Islet of Langerhans (tissue), 1 donor: ENCODE measurements around the gene SUSD6.
A peak's percentile ranks its signal among the peaks of the same experiment; 100 is the strongest.
"Not testable (repeated sequence)": the region's sequence is repeated elsewhere in the genome, so short reads cannot be mapped to it uniquely, and the experiment has no call there.

ENCODE experiments used
- FAIRE-seq: peaks from one replicate; lab custom pipeline; 2011; peaks lifted over from hg19 to GRCh38; lab: Jason Lieb, UNC

SUSD6 gene

DNA sequence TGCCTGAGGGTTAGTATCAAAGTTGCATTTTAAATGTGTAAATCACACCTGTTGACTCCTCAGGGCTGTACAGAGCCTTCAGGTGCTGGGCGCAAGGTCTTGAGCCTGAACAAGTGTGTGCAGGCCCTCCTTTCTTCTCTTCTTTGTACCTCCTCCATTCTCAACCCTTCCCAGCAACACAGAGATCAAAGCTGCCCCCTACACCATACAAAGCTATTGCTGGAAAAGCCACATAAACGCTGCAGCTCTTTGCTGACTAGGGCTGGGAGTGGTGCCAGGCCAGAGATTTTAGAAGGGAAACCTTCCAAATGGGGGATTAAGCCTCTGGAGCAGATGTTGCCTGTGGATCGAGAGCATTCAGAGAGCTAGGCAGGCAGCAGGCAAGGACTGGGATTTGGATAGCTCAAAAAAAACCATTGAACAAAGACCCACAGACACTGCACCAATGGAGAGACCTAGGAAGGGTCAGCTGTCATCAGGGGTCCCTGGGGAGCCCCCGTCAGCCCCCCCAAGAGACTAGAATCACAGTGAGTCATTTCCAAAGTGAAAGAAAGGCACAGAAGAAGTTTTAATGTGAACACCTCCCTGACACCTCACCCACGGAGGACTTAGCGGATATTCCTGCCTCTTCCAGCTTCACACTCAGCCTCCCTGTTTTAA, 18.2 kb upstream of the SUSD6 start:
- FAIRE-seq: no peak

DNA sequence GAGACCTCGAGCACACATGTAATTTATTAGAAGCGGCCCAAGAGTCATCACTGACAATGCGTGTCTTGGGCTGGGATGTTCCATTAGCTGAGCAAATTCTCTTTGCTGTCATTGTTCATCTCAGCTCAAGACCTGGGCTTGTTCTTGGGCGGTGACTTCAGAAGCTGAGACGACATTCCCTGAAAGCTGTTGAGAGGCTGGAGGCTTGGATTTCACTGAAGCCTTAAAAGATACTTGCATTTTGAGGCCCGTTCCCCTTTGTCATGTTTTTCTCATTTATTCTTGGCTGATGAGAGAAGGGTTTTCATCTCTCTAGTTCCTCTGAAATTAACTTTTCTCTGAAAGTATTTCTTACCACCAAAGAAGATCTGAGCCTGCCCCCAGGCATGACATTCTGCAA, 16.6 kb upstream of the SUSD6 start:
- no peak for FAIRE-seq

DNA sequence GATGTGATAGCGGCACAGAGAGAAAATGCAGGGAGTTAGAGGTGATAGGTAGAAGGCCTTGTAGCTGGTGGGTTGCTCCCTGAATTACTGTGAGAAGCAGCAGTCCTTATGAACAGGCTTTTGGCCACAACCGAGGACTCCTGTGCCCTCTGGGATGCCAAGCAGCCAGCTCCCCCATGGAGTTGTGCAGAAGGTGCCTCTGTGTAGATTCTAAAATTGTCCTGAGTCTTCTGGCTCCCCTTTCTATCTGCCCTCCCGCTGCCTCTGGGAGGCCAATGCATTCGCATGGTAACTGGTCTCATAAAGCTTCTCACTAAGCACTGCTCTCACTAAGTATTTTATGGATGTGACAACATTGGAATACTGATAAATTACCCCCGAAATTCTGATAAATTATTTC, 16.1 kb upstream of the SUSD6 start:
- no peak for FAIRE-seq

DNA sequence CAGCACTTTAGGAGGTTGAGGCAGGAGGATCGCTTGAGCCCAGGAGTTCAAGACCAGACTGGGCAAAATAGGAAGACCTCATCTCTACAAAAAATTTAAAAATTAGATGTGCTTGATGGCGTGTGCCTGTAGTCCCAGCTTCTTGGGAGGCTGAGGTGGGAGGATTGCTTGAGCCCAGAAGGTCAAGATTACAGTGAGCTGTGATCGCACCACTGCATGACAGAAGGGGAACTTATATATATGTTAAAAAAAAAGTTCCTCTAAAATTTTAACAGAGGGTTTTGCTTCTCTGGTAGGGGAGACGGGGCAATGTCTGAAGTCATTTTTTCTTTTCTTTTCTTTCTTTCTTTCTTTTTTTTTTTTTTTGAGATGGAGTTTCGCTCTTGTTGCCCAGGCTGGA, 12.0 kb upstream of the SUSD6 start:
- not testable (repeated sequence) for FAIRE-seq

DNA sequence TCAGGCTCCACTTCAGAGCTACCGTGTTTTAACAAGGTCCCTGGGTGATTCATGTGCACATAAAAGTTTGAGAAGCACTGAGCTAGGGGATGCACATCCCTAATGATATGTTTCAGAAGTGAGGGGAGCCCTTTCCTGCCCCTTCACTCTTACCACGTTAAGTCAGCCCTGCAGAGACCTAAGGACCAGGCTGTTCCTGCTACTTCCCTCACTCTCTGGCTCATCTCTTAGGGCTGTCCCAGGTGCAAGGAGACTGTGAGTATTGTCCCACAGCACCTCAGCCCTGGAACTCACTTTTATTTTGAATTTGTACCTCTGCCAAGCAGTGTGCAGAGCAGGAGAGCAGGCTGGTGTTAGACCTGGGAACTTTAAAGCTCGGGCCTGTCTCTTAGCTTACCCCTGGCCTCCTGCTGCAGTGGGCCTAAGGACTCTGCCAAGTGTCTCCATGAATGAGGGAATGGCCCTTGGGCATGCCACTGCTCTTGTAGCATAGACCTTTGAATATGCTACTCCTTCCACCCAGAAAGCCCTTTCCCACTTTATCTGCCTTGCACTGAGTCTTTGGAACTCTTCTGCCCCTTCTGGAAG, 11.0 kb upstream of the SUSD6 start:
- FAIRE-seq: no peak

DNA sequence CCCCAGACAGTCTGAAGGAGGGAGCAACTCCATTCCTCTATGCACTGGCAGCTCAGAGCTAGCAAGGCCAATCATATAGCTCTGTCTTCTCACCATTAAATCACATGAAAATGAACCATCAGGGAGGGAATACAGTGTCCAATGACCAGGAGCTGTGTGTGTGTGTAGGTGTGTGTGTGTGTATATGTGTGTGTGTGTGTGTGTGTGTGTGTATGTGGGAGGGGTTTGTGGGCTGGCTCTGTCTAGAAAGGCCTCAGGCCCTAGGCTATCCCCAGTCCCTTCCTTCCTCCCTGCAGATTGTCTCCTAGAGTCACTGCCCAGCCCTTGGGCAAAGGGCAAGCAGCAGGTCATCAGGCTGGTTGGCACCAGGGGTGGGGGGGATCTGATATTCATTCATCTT, 5.7 kb upstream of the SUSD6 start:
- FAIRE-seq: no peak

DNA sequence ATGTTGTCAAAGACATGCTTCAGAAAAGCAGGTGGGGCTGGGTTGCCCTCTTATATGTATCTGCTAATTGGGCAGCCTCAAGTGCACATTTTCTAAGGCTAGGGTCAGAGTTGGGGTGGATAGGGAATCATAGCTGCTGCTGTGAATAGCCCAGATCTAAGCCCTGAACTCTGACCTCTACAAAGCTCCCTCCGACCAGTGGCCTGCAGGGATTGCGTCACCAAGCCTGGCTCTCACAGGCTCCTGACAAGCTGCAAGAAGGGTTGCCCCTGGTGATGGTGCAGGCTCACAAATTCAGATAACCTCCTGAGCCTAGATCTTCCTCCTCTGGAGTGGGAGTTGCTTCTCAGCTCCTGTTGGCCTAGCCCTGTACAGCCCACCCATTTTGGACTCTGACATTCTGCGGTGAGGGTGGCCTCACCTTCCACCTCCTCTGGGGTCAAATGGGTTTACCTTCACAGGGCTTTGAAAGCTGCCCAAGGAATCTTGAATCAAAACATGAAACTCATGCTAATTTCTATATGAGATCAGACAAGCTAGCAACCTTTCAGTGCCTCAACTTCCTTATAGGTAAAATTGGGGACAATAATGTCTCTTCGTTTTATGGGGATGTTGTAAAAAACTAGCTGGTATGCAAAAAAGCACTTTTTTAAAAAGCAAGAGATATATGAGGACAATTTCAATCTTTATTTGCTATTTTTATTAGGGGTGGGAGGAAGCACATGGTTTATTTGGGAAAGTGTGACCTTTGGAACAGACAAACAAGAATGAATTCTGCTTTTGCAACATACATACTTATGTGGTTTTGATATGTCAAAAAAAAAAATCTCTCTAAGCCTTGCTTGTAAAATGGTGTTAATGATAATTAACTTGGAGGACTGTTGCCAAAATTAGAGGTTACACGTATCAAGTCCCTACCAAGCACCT, 4.9 kb upstream of the SUSD6 start:
- no peak for FAIRE-seq

DNA sequence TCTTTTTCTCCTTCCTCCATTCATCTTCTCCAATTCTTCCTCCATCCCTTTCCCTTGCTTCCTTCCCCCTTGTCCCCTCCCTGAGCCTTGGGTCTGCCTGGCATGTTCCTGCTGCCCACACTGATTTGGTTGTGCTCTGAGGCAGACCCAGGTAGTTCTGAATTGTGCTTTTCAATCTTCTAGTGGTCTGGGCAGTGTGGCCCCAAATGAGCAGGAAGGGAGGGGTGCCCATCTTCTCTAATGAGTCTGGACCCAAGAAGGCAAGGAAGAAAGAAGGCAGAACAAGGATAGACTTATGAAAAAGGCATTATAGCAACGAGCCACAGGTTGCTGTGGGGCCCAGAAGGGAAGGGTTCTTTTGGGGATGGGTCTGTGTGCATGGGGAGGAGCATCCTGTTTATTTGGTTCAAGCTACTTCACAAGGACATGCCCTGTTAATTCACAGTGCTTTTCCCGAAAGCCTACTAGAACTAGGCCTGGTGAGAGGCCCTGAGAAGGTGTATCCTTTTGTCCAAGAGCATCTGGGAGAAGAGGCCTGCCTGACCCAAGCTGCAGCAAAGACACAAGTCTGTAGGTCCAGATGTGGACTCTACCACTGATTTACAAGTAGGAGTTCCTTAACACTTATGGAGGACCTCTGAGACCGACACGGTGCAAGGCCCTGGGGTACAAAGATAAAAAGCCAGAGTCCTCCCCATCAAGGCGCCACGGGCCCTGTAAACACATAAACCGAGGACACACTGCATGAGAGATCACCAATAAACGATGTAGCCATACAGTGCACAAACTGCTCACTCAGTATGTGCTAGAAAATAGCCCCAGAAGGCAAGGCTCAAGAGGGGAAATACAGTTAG, 1.1 kb upstream of the SUSD6 start:
- no peak for FAIRE-seq

DNA sequence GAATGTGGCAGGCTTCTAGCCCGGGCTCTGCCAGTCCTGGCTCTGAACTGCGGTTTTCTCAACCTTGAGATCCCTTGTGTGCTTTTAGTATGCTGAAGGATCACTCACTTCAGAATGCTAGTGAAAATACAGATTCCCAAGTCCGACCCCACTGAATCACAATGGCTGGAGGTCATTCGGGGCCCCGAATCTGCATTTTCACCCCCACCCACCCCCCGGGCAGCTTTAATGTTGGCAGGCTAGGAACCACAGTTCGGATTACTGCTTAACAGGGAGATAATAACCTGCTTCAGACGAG, 573 bp upstream of the SUSD6 start:
- FAIRE-seq: no peak

DNA sequence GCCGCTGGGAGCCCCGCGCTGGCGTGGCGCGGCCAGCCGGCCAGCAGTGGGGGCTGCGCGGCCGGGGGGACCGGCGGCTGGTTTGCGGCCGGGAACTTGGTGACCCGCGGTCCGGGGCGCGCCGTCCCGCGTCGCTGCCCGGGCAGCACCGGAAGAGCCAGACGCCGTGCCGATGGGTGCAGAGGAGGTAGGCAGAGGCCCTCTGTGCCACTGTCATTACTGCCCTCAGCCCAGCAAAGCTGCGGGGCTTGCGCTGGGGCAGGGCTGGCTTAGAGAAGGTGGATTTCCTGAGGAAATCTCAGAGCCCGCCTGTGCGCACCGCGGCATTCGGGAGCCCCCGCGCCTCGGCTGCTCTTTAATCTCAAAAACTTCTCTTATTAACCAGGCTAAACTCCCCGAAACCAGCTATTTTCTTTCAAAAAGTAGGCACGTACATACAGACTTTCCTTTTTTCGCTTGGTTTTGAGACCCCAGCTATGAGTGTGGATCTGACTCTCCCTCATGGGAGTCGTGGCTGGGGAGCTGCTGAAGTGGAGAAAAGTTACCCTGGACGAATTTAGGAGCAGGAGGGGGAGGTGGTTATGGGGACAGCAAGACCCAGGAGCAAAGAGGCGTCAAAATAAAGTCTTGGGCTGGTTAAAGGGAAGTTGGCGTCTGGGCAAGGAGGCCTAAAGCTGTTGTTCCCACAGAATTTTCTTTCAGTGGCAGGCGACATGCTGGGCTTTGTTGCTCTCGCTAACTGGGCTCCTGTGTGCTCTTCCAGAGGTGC, 802 bp downstream of the SUSD6 start:
- FAIRE-seq: no peak

DNA sequence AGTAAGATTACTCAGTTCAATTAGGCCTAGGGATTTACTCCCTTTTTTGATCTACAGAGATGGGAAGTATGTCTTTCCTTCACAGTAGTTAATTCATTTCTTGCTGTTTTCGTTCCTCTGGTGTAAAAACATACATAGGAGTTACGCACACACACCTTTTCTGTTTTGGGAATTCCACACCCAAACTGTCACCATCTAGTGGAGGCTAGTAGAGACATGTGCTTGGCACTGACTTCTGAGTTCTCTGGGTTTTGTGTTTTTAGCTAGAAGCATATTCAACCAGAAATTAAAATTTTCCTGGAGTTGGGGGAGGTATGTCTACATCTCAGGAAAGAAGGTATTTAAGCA, 1.4 kb downstream of the SUSD6 start:
- no peak for FAIRE-seq

DNA sequence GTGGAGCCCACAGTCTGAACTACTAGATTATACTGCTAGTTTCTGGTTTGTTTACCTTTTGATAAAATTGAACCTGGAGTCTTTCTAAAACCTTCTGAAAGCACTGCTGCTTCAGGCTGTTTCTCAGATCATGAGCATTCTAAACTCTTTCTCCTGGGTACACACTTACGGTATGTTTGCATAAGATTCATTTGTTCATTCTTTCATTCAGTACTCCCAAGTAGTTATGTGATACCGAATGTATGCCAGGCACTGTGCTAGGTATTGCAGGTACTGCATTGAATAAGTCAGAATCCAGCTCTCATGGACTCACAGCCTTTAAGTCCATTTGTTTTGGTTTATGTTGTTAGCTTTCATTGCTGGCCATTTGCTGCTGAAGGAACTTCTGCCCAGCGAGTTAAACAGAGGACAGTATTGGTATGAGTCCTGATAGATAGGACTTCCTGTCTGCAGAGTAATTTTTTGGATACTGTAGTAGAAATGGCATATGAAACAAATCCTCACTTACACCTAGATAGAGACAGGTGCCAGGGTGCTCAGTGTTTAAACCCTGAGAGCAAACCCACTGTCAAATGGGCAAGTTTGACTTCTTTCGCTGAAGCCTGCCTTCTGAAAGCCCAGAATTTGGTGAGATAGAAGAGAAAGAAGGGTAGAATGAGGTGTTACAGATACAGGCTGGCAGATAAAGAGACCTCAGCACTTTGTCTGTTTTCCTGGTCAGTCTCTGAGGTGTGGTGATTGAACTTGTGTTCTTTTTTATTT, 2.1 kb downstream of the SUSD6 start:
- FAIRE-seq: no peak

DNA sequence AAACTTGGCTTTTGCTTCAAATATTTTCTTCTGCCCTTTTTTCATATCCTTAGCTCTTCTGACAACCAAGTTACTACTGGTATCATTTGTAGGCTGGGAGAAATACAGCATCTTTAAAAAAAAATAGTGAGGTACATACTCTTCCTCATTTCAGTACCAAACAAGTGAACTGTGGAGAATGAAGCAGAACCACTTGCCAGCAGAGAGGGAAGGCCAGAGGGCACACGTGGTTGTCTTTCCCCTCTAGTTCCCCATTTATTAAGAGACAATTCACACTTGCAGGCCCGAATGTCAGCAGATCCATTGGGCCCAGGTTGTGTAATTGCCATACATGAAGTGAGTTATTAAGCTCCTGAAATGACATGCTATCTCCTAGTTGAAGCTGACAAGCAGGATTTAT, 3.2 kb downstream of the SUSD6 start:
- FAIRE-seq: no peak

DNA sequence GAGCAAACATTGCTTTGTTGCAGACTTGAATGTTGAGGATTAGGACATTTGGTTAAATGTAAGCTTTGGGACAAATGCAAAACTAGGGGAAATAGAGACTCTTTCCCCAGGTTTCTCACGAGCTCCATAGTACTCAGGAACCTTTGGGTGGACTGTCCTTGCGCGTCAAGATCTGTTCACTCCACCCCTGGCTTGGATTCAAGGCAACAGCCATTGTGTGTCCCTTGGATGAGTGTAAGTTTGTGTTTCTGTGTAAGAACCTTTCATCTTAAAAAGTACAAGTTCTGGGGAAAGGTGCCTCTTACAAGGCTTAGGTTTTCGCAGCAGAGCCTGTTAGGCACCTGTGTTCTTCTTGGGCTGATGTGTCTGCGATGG, 3.7 kb downstream of the SUSD6 start:
- no peak for FAIRE-seq

DNA sequence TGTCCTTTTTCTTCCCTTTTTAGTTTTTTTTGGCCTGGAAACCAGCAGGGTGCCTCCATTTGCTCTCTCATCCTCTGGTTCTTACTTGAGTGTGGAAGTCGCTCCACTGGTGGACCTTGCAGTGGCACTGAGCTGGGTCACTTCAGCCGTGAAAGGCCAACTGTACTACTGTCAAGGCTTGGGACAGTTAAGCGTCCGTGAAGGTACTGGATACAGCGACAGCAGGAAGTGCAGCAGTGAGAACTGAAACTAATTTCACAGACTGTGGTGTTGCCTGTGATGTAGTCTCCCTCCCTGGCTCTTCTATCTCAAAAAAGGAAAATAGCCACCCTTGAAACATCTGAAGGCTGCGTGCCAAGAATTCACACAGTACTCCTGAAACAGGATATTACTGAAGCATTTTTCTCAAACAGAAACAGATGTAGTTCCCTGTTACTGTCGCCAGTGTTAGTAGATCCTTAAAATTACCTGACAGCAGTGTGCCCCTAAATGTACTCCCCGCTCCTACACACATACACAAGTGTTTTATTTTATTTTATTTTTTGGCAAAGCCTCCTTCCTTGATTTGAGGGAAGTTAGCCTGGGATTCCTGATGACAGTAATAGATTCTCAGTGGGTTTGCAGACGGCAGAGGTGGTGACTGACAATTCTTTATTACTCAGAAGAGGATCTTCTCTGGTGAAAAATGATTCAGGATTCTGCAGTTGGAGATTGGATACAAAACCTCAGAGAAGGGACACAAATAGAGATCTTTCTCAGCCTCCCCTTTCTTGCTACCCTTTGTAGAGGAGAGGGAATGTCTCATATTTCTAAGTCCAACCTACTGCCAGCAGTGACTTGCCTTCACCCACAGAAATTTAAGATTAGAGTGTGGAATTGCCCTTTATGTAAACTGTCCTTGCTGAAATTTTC, 4.4 kb downstream of the SUSD6 start:
- FAIRE-seq: peak; percentile 66

DNA sequence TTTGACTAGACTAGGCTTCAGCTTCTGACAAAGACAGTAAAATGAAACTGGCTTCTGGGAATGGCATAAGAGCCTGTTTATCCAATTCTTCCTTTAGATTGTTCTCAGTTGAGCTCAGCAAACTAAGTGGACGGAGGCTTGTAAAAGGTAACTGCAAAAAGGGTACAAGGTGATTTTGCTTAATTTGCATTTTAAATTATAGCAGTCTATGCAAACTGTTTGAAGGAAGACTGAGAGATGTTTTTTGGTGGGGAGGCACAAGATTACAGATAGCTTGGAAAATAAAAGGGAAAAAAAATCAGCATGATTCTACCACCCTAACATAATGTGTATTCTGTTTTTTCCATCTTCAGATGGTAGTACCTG, 5.0 kb downstream of the SUSD6 start:
- FAIRE-seq: no peak

DNA sequence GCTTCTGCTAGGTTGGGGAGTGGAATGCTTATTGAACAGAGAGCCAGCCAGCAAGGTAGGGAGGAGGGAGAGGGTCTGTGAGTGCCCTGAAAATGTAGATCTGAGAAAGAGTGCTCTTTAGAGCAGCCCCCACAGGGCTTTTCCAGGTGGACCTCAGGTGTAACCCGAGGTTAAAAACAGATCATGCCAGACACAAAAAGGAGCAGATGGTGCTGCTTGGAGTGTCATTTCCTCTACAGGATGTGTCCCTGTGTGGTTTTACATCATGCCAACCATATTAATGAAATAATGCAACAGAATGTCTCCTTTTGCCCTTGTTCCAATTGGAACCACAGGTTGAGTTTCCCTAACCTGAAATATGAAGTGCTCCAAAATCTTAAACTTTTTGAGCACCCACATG, 6.4 kb downstream of the SUSD6 start:
- no peak for FAIRE-seq

DNA sequence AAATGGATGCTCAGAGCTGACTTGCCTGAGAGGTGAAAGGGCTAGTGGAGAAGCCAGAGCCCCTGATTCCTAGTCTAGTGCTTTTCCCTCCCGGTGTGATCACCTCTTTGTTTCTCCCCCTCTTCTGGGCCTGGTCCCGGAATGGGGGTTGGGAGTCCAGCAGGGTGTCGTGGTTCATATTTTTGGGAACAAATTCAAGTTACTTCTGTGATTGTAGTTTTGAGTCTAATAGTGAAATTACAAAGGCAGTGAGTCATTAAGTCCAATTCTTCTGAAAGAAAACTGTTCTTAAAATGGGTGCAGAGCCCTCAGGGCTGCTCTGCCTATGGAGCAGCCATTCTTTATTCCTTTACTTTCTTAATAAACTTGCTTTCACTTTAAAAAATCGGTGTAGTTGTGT, 7.6 kb downstream of the SUSD6 start:
- FAIRE-seq: no peak

DNA sequence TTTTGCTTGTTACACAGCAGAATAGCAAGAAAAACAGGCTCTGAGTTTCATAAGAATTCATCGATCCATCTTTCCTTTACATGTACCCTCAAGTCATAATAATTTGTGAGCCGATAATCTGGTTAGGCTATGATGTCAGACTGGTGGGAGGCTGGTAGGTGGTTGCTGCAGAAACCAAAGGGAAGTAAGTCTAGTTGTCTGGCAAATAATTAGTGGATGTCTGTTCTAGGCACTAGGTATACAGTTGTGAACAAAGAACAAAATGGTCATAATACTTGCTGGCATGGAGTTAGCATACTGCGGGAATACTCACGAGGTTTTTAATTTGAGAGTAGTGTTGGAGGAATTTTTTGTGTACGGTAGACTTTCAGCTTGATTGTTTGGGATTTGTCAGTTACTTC, 8.8 kb downstream of the SUSD6 start:
- no peak for FAIRE-seq

DNA sequence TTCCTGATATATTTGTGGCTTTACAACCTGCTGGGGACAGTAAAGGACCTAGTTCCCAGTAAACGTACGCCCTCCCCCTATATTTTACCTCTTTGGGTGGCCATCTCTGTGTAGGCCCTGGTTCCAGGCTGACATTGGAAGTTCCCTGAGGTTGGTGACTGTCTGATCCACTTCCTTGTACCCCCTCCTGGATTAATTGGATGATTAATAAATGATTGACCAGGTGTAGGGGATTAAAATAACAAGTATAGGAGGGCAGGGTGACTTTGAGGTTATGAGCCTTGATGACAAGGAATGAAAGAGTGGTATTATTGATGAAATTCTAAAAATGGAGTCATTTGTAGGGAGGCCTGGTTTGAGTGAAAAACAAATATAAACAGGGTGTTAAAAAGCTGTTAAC, 9.6 kb downstream of the SUSD6 start:
- FAIRE-seq: no peak
